MCF 10A (cell line): ENCODE results near the gene AAGAB. TPM values are rescaled to one million over a fixed set of nuclear protein-coding genes. Genes with fewer than 3 reads are reported as not detected.

Experiments used
- BruUV-seq: library from RNA; stranded (reverse); fragments of 400-500 nt; replicated peaks from 2 replicates; lab custom pipeline; 2021; lab: Mats Ljungman, UMichigan
- CTCF ChIA-PET: fragments of 300-600 bp; sonication (Branson Sonifier 250); formaldehyde crosslinking; extraction: SDS; loops from one replicate; lab custom pipeline; 2021; ENCODE audit warnings: antibody characterized with exemption, inconsistent platforms; lab: Yijun Ruan, JAX
- POLR2A ChIA-PET: fragments of 300-600, 350-650 bp; sonication (Branson Sonifier 250); formaldehyde crosslinking; extraction: SDS; loops from one replicate; lab custom pipeline; 2020; ENCODE audit warnings: antibody characterized with exemption, inconsistent platforms; lab: Yijun Ruan, JAX
- DNase-seq: peaks from one replicate; pipeline ENCODE4 v3.0.0-alpha.2; 2018; ENCODE audit not compliant: unreplicated experiment
- H3K27ac Mint-ChIP-seq: one replicate; pipeline ENCODE4 v1.8.0; 2022; ENCODE audit warnings: mild to moderate bottlenecking, low read depth, mixed read lengths; ENCODE audit not compliant: unreplicated experiment
- H3K27me3 Mint-ChIP-seq: one replicate; pipeline ENCODE4 v1.8.0; 2022; ENCODE audit warnings: mixed read lengths; ENCODE audit not compliant: insufficient read depth, unreplicated experiment
- H3K36me3 Mint-ChIP-seq: one replicate; pipeline ENCODE4 v1.8.0; 2022; ENCODE audit warnings: mild to moderate bottlenecking, moderate library complexity, mixed read lengths; ENCODE audit not compliant: insufficient read depth, unreplicated experiment
- H3K4me1 Mint-ChIP-seq: one replicate; pipeline ENCODE4 v1.8.0; 2022; ENCODE audit warnings: mixed read lengths; ENCODE audit not compliant: insufficient read depth, unreplicated experiment
- H3K4me3 Mint-ChIP-seq: one replicate; pipeline ENCODE4 v1.8.0; 2022; ENCODE audit warnings: mild to moderate bottlenecking, moderate library complexity, mixed read lengths; ENCODE audit not compliant: unreplicated experiment
- H3K9me3 Mint-ChIP-seq: one replicate; pipeline ENCODE4 v1.8.0; 2022; ENCODE audit warnings: mixed read lengths; ENCODE audit not compliant: unreplicated experiment
- CTCF ChIP-seq: fragments of 200-600 bp; IDR thresholded peaks from one replicate; pipeline ENCODE4 v1.8.0; 2022; ENCODE audit warnings: antibody characterized with exemption, mild to moderate bottlenecking; ENCODE audit not compliant: unreplicated experiment
- intact Hi-C: fragments of 100-400 bp; cut with micrococcal nuclease; formaldehyde crosslinking; loops from 2 replicates; pipeline ENCODE4 v1.14.1; 2022
- total RNA-seq: library from RNA; stranded (reverse); gene quantifications from 2 replicates; pipeline ENCODE4 v1.2.3, GENCODE V29; 2022

Gene AAGAB
- total RNA-seq, 1 experiment from 2014 or later: 52.7 TPM

GRCh38 chr15:67176195-67176971, 78.1 kb downstream of the AAGAB start:
- H3K9me3 Mint-ChIP-seq: no peaks in the 10 kb centered on the region
- POLR2A ChIA-PET: interaction anchor here (0.7 to 4.0 kb wide), 16 partner anchors 10 to 117 kb away, joined by 3 to 26 read pairs (median 4); partner anchors contain the start of genes AAGAB and IQCH
- peak; percentile 91 for DNase-seq
- no peaks in the 10 kb centered on the region for H3K27me3 Mint-ChIP-seq
- H3K4me1 Mint-ChIP-seq: peaks cover 60% of the 10 kb centered on the region
- no TSS peak for BruUV-seq
- TF ChIP-seq CTCF: no peak
- H3K4me3 Mint-ChIP-seq: no peak overlapping the region
- peaks cover 41% of the 10 kb centered on the region for H3K36me3 Mint-ChIP-seq
- CTCF ChIA-PET: interaction anchor here (0.6 kb wide), 1 partner anchor 273 kb away, joined by 4 read pairs; no protein-coding TSS in a partner anchor
- H3K27ac Mint-ChIP-seq: peak overlapping the region; percentile 12
- intact Hi-C loops: loop anchor here (5.0 to 10.0 kb wide), 2 partner anchors 49 to 222 kb away; no protein-coding TSS in a partner anchor

GRCh38 chr15:67175643-67176071, 78.8 kb downstream of the AAGAB start:
- CTCF ChIA-PET: no interaction called here

GRCh38 chr15:67174864-67175573, 79.4 kb downstream of the AAGAB start:
- no peak for TF ChIP-seq CTCF
- Mint-ChIP-seq H3K27ac (peak overlapping the region; percentile 80), H3K27me3 (no peaks in the 10 kb centered on the region), H3K36me3 (peaks cover 45% of the 10 kb centered on the region), H3K4me1 (peaks cover 59% of the 10 kb centered on the region), H3K9me3 (no peaks in the 10 kb centered on the region), H3K4me3 (peak overlapping the region; percentile 48)
- BruUV-seq: no TSS peak
- CTCF ChIA-PET: interaction anchor here (0.7 to 0.8 kb wide), 2 partner anchors 8 to 50 kb away, joined by 3 read pairs; no protein-coding TSS in a partner anchor
- POLR2A ChIA-PET: interaction anchor here (0.5 to 4.0 kb wide), 17 partner anchors 13 to 670 kb away, joined by 3 to 26 read pairs (median 5); partner anchors contain the start of gene ZWILCH
- intact Hi-C loops: loop anchor here (1.0 to 10.0 kb wide), 4 partner anchors 48 to 220 kb away; partner anchors contain the start of gene SMAD3
- DNase-seq: peak; percentile 96

More at GRCh38 chr15:67175643-67176071, 78.8 kb downstream of the AAGAB start:
- Mint-ChIP-seq H3K27me3 (no peaks in the 10 kb centered on the region), H3K36me3 (peaks cover 47% of the 10 kb centered on the region), H3K9me3 (no peaks in the 10 kb centered on the region), H3K4me3 (peak overlapping the region; percentile 48), H3K27ac (peak overlapping the region; percentile 80), H3K4me1 (peaks cover 60% of the 10 kb centered on the region)
- no peak for TF ChIP-seq CTCF
- peak; percentile 93 for DNase-seq
- POLR2A ChIA-PET: interaction anchor here (0.7 to 4.0 kb wide), 17 partner anchors 10 to 172 kb away, joined by 3 to 26 read pairs (median 5); partner anchors contain the start of genes AAGAB and IQCH
- intact Hi-C loops: loop anchor here (1.0 to 10.0 kb wide), 4 partner anchors 48 to 221 kb away; partner anchors contain the start of gene SMAD3
- no TSS peak for BruUV-seq
